DND-41 (cell line): ENCODE measurements around the gene TMEM114.

Experiments
- ATAC-seq: fragments of 200-7000 bp; cut with Tn5 transposase; 3 replicates; pipeline ENCODE4 v1.9.1; 2021; ENCODE audit warnings: low read depth; ENCODE audit not compliant: insufficient read depth
- DNase-seq: peaks from one replicate; pipeline ENCODE4 v3.0.0-alpha.2; 2020
- H2AFZ ChIP-seq: 2 replicates; pipeline ENCODE4 v1.6.0; 2012; ENCODE audit warnings: low read depth, low read length
- H3K27ac ChIP-seq: 2 replicates; pipeline ENCODE4 v1.5.1; 2012; ENCODE audit warnings: low read length, inconsistent platforms
- H3K27me3 ChIP-seq: fragments of 200-600 bp; sonication (generic); 2 replicates; pipeline ENCODE4 v1.6.0; 2012; ENCODE audit warnings: low read length, mild to moderate bottlenecking, inconsistent platforms; ENCODE audit not compliant: insufficient read depth, poor library complexity
- H3K36me3 ChIP-seq: 2 replicates; pipeline ENCODE4 v1.5.1; 2012; ENCODE audit warnings: low read length, inconsistent platforms; ENCODE audit not compliant: insufficient read depth
- H3K4me1 ChIP-seq: 2 replicates; pipeline ENCODE4 v1.5.1; 2012; ENCODE audit warnings: mild to moderate bottlenecking, low read length; ENCODE audit not compliant: insufficient read depth
- H3K4me2 ChIP-seq: 2 replicates; pipeline ENCODE4 v1.6.0; 2012; ENCODE audit warnings: mild to moderate bottlenecking, moderate library complexity, low read length, inconsistent platforms; ENCODE audit not compliant: insufficient read depth
- H3K4me3 ChIP-seq, 2 experiments: fragments of 200-600 bp in 1 of 2; shearing (Covaris generic) in 1 of 2; 2 replicates each; pipeline ENCODE4 v1.5.1; 2012 to 2016; ENCODE audit warnings: inconsistent platforms in 2 of 2, low read length in 2 of 2, mild to moderate bottlenecking in 2 of 2, low read depth in 1 of 2, moderate library complexity in 1 of 2
- H3K79me2 ChIP-seq: 2 replicates; pipeline ENCODE4 v1.6.0; 2012; ENCODE audit warnings: low read length, inconsistent platforms; ENCODE audit not compliant: insufficient read depth
- H3K9ac ChIP-seq: 2 replicates; pipeline ENCODE4 v1.6.0; 2012; ENCODE audit warnings: low read depth, mild to moderate bottlenecking, inconsistent platforms, low read length, moderate library complexity
- H3K9me3 ChIP-seq: 2 replicates; pipeline ENCODE4 v1.5.1; 2012; ENCODE audit warnings: low read length, moderate library complexity, mild to moderate bottlenecking, inconsistent platforms; ENCODE audit not compliant: insufficient read depth, severe bottlenecking
- H4K20me1 ChIP-seq: 2 replicates; pipeline ENCODE4 v1.6.0; 2012; ENCODE audit warnings: low read length; ENCODE audit not compliant: insufficient read depth
- CTCF ChIP-seq: IDR thresholded peaks from 2 replicates; pipeline ENCODE4 v1.5.1; 2012; ENCODE audit warnings: borderline replicate concordance, low read length, moderate library complexity, mild to moderate bottlenecking; ENCODE audit not compliant: poor library complexity, severe bottlenecking; ENCODE audit errors: extremely low read depth
- EZH2 ChIP-seq: IDR thresholded peaks from 3 replicates; pipeline ENCODE4 v1.6.1; 2012; ENCODE audit warnings: borderline replicate concordance, low read depth, mild to moderate bottlenecking, moderate library complexity, low read length, inconsistent platforms; ENCODE audit not compliant: severe bottlenecking

Gene TMEM114

GRCh38 chr16:8552487-8553221 is 37.7 kb downstream of the TMEM114 start:
- no peaks in the 10 kb centered on the region for H3K9me3 ChIP-seq
- no peaks in the 10 kb centered on the region for H3K36me3 ChIP-seq
- DNase-seq: no peak
- ATAC-seq: no peak
- no peak overlapping the region for H3K9ac ChIP-seq
- H2AFZ ChIP-seq: no peak overlapping the region
- no peak overlapping the region for H3K4me3 ChIP-seq
- H3K4me2 ChIP-seq: no peak overlapping the region
- H4K20me1 ChIP-seq: peaks cover 4% of the 10 kb centered on the region; the same call in 1 of the 2 replicates
- H3K27me3 ChIP-seq: peaks cover 3% of the 10 kb centered on the region
- TF ChIP-seq EZH2: no peak
- no peak for TF ChIP-seq CTCF
- H3K4me1 ChIP-seq: no peaks in the 10 kb centered on the region
- no peaks in the 10 kb centered on the region for H3K79me2 ChIP-seq
- H3K27ac ChIP-seq: no peak overlapping the region

GRCh38 chr16:8551388-8552332 is 38.7 kb downstream of the TMEM114 start:
- H2AFZ ChIP-seq: no peak overlapping the region
- no peaks in the 10 kb centered on the region for H3K36me3 ChIP-seq
- ATAC-seq (no peak), DNase-seq (no peak)
- peaks cover 4% of the 10 kb centered on the region for H3K27me3 ChIP-seq
- no peak overlapping the region for H3K4me2 ChIP-seq
- peaks cover 4% of the 10 kb centered on the region; the same call in 1 of the 2 replicates for H4K20me1 ChIP-seq
- H3K4me1 ChIP-seq: no peaks in the 10 kb centered on the region
- no peaks in the 10 kb centered on the region for H3K9me3 ChIP-seq
- H3K9ac ChIP-seq: no peak overlapping the region
- TF ChIP-seq CTCF (no peak), EZH2 (no peak)
- H3K79me2 ChIP-seq: no peaks in the 10 kb centered on the region
- H3K4me3 ChIP-seq: no peak overlapping the region
- H3K27ac ChIP-seq: no peak overlapping the region

DNA sequence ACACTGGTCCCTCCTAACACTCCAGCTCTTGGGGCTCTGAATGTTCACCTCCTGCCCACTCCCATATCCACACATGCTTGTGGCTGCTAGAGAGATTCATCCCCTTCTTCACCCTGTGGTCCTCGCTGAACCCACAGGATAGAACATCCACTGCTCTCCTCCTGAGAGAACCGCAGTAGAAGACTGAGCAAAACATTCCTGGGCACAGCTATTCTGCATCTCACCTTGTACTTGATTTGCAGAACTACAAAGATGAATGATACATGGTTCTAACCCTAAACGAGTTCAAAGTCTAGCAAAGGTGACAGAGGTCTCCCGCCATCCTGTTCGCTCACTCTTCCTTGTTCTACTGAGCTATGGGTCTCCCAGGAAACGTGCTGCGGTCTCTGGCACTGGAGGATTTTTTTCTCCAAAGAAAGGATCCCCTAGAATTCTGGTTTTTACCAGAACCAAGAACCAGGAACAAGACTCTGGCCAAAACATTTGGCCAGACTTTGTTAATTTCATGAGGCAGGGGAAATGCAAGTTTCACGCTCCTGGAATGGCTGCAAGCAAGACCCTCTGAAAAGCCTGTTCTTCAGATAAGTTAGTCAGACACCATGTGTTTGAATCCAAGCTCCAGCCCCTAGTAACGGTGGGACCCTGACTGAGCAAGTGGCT is 39.5 kb downstream of the TMEM114 start:
- H3K4me2 ChIP-seq: no peak overlapping the region
- peaks cover 4% of the 10 kb centered on the region; the same call in 1 of the 2 replicates for H4K20me1 ChIP-seq
- ATAC-seq (no peak), DNase-seq (no peak)
- no peaks in the 10 kb centered on the region for H3K36me3 ChIP-seq
- H3K4me3 ChIP-seq: no peak overlapping the region
- H2AFZ ChIP-seq: no peak overlapping the region
- no peak overlapping the region for H3K27ac ChIP-seq
- H3K9ac ChIP-seq: no peak overlapping the region
- no peaks in the 10 kb centered on the region for H3K79me2 ChIP-seq
- no peak for TF ChIP-seq CTCF
- TF ChIP-seq EZH2: no peak
- peaks cover 11% of the 10 kb centered on the region for H3K27me3 ChIP-seq
- H3K4me1 ChIP-seq: no peaks in the 10 kb centered on the region
- no peaks in the 10 kb centered on the region for H3K9me3 ChIP-seq
